Tibial nerve (tissue), 4 donors: Measurements from ENCODE around the gene OR2T6. TPM values are rescaled to one million over a fixed set of nuclear protein-coding genes. Genes with fewer than 3 reads are reported as not detected.

ENCODE experiments used
- DNase-seq, 2 donors: peaks; one replicate each; pipeline ENCODE4 v3.0.0-alpha.2; 2019; ENCODE audit warnings: low spot score in 2 of 2
- H3K27ac ChIP-seq, 4 donors: fragments of 200-600 bp; sonication (generic) in 3 of 4; one replicate each; pipeline ENCODE4 v1.5.1; 2017 to 2019; ENCODE audit warnings: mild to moderate bottlenecking in 1 of 4
- H3K27me3 ChIP-seq, 2 donors: fragments of 200-600 bp; sonication (generic) in 1 of 2; one replicate each; pipeline versions ENCODE4 v1.5.1 to v1.6.0; 2017 to 2019
- H3K36me3 ChIP-seq, 3 donors: fragments of 200-600 bp; sonication (generic); one replicate each; pipeline ENCODE4 v1.5.1; 2018 to 2019
- H3K4me1 ChIP-seq, 4 donors: fragments of 200-600 bp; sonication (generic) in 3 of 4; one replicate each; pipeline ENCODE4 v1.5.1; 2017 to 2019
- H3K4me3 ChIP-seq, 4 donors: fragments of 200-600 bp; sonication (generic) in 3 of 4; one replicate each; pipeline ENCODE4 v1.5.1; 2017 to 2019; ENCODE audit warnings: mild to moderate bottlenecking in 1 of 4, moderate library complexity in 1 of 4
- H3K9me3 ChIP-seq, 4 donors: fragments of 200-600 bp; sonication (generic) in 3 of 4; one replicate each; pipeline ENCODE4 v1.5.1; 2017 to 2019
- EP300 ChIP-seq, 2 donors: sonication (generic); formaldehyde crosslinking; IDR thresholded peaks; one replicate each; pipeline ENCODE4 v1.6.1; 2017; ENCODE audit warnings: antibody characterized with exemption in 2 of 2, mild to moderate bottlenecking in 1 of 2
- POLR2A ChIP-seq, 2 donors: fragments of 450-650 bp; IDR thresholded peaks; one replicate each; pipeline ENCODE4 v1.6.1; 2017; ENCODE audit warnings: antibody characterized with exemption in 2 of 2, mild to moderate bottlenecking in 2 of 2, moderate library complexity in 2 of 2
- WGBS, 2 donors: methylation state at CpG; one replicate each; pipeline ENCODE4 v1.1.5; 2018; 5-methylcytosine and 5-hydroxymethylcytosine counted together
- total RNA-seq, 4 donors: library from RNA; depleted of rRNA; stranded (reverse); fragments of >200 nt; gene quantifications; one replicate each; pipeline ENCODE4 v1.1.0, GENCODE V29; 2016
- TF ChIP-seq, protein P1 (sequence below), 5 experiments: fragments of 200-600 bp in 3 of 5; fragments of 450-650 bp in 2 of 5; sonication (generic) in 3 of 5; IDR thresholded peaks; one replicate each; pipeline ENCODE4 v1.5.1; 2016 to 2019; ENCODE audit warnings: antibody characterized with exemption in 5 of 5, mild to moderate bottlenecking in 3 of 5, moderate library complexity in 2 of 5

The OR2T6 gene
- total RNA-seq, 4 donors from 2014 or later, result not detected

DNA sequence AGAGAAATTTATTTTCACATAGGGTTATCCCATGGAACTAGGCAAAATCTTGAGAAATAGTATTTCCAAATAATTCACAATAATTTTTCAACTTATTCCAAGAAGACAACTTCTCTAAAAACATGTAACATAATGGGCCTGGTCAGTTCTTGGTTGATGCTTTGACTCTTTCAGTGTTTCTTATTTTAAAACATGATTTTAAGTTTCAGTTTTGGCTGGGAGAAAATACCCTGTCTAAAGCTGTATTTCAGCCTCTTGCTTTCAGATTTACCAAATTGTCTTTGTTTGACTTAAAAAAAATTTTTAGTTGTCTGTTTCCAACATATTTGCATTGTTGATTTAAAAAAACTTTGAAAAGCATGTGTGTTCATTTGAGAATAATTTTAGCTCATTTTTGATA, 8.9 kb upstream of the OR2T6 start:
- Histone ChIP-seq H3K27ac (no peak overlapping the region), H3K9me3 (peaks cover 0 to 6% (median 0%) of the 10 kb centered on the region in 4 donors), H3K4me3 (no peak overlapping the region), H3K4me1 (no peaks in the 10 kb centered on the region), H3K36me3 (no peaks in the 10 kb centered on the region), H3K27me3 (no peaks in the 10 kb centered on the region)
- DNase-seq, result no peak
- TF ChIP-seq POLR2A (IDR thresholded peaks at IDR 0.05) (no peak), EP300 (IDR thresholded peaks at IDR 0.05) (no peak)
- TF ChIP-seq, protein P1, sequence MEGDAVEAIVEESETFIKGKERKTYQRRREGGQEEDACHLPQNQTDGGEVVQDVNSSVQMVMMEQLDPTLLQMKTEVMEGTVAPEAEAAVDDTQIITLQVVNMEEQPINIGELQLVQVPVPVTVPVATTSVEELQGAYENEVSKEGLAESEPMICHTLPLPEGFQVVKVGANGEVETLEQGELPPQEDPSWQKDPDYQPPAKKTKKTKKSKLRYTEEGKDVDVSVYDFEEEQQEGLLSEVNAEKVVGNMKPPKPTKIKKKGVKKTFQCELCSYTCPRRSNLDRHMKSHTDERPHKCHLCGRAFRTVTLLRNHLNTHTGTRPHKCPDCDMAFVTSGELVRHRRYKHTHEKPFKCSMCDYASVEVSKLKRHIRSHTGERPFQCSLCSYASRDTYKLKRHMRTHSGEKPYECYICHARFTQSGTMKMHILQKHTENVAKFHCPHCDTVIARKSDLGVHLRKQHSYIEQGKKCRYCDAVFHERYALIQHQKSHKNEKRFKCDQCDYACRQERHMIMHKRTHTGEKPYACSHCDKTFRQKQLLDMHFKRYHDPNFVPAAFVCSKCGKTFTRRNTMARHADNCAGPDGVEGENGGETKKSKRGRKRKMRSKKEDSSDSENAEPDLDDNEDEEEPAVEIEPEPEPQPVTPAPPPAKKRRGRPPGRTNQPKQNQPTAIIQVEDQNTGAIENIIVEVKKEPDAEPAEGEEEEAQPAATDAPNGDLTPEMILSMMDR (IDR thresholded peaks at IDR 0.05), result no peak

DNA sequence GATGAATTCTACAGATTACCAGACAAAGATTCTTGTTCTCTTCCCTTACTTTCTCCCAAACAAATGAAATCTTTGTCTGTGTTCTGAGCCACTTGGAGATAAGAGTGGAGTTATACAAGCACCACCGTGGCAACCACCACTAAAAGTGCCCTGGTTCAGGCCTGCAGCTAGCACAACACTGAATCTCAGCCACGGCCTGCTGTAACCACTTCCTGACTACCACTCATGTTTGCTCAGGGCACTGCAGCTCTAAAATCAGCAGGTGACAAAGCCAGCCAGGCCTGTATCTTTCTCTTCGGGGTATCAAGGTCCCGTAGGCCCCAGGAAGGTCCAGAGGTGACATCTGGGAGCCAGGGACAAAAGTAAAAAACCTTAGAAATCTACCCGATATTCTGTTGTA, 3.2 kb upstream of the OR2T6 start:
- Histone ChIP-seq H3K36me3 (no peaks in the 10 kb centered on the region), H3K9me3 (peaks cover 0 to 4% (median 0%) of the 10 kb centered on the region in 4 donors), H3K27ac (no peak overlapping the region), H3K4me3 (no peak overlapping the region), H3K27me3 (no peaks in the 10 kb centered on the region), H3K4me1 (no peaks in the 10 kb centered on the region)
- no peak for DNase-seq
- WGBS, 2 donors, result 72 to 83% methylated on average over 5 of the region's 5 CpGs
- TF ChIP-seq POLR2A (IDR thresholded peaks at IDR 0.05) (no peak), EP300 (IDR thresholded peaks at IDR 0.05) (no peak)
- TF ChIP-seq, protein P1 (IDR thresholded peaks at IDR 0.05), result no peak

DNA sequence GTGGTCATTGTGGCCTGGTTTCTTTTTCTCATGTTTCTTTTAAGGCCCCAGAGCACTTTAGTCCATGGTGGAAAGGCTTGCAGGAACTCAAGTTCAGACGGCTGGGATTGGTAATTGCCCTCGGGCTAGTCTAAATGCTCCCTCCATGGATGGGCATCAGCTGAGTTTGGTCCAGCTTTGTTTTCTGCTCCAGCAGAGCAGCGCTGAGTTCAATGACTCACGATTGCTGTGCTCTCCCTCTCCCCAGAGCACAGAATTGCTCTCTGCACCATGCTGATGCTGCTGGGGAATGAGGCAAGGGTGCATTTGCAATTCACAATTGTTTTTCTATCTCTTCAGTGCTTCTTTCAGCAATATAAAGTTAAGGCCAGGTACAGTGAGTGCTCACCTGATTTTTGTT, 1.8 kb upstream of the OR2T6 start:
- Histone ChIP-seq H3K27me3 (no peaks in the 10 kb centered on the region), H3K4me1 (no peaks in the 10 kb centered on the region), H3K9me3 (peaks cover 0 to 4% (median 0%) of the 10 kb centered on the region in 4 donors), H3K4me3 (no peak overlapping the region), H3K27ac (no peak overlapping the region), H3K36me3 (no peaks in the 10 kb centered on the region)
- 54 to 58% methylated on average over 4 of the region's 4 CpGs for WGBS, 2 donors
- TF ChIP-seq, protein P1 (IDR thresholded peaks at IDR 0.05), result no peak
- TF ChIP-seq EP300 (IDR thresholded peaks at IDR 0.05) (no peak), POLR2A (IDR thresholded peaks at IDR 0.05) (no peak)
- DNase-seq, result no peak

DNA sequence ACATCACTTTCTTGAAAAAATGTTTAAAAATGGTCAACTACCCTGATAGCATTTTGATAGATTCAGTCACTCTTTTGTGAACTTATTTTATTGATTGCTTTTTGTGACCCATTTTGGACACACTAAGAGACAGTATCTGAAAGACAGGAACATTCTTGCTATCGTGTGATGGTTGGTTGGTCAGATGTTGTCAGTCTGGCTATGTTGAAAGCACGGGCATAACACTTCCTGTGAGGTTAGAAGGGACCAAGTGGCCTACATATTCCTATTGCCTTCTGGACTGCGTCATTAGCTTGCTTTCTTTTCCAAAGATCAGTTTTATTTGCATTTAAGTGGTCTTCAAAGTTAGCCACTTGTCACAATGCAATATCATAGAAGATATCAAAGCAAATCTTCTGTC, 1.4 kb downstream of the OR2T6 start:
- Histone ChIP-seq H3K27ac (no peak overlapping the region), H3K9me3 (peaks cover 0 to 4% (median 0%) of the 10 kb centered on the region in 4 donors), H3K36me3 (no peaks in the 10 kb centered on the region), H3K27me3 (no peaks in the 10 kb centered on the region), H3K4me3 (no peak overlapping the region), H3K4me1 (no peaks in the 10 kb centered on the region)
- TF ChIP-seq POLR2A (IDR thresholded peaks at IDR 0.05) (no peak), EP300 (IDR thresholded peaks at IDR 0.05) (no peak)
- TF ChIP-seq, protein P1 (IDR thresholded peaks at IDR 0.05), result no peak
- DNase-seq, result no peak
- WGBS, 2 donors, result 62 to 73% methylated on average over 3 of the region's 3 CpGs

DNA sequence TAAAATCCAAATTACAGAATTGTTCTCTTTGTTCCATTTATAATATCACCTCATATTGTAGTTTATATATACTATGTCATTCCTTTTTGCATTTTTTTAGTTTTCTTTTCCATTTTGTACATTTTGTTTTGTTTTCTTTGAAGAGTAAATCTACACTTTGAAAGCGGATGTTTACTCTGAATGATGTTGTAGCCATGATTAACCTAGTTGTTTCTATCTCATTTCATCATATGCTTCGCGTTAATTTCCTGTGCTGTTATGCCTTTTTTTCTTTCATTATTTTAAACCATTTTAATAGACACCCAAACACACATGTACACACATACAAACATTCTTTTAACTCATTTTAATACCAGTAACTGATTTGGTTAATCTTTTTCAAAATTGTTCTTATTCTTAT, 5.3 kb downstream of the OR2T6 start:
- DNase-seq, result no peak
- Histone ChIP-seq H3K36me3 (no peaks in the 10 kb centered on the region), H3K27me3 (no peaks in the 10 kb centered on the region), H3K9me3 (no peaks in the 10 kb centered on the region), H3K4me1 (no peaks in the 10 kb centered on the region), H3K4me3 (no peak overlapping the region), H3K27ac (no peak overlapping the region)
- 92 to 93% methylated on average over 3 of the region's 3 CpGs for WGBS, 2 donors
- TF ChIP-seq, protein P1 (IDR thresholded peaks at IDR 0.05), result no peak
- no peak for TF ChIP-seq POLR2A (IDR thresholded peaks at IDR 0.05)
- no peak for TF ChIP-seq EP300 (IDR thresholded peaks at IDR 0.05)
